ENCODE measurements around the gene PRKRIP1.
"Not testable (repeated sequence)": the region's sequence is repeated elsewhere in the genome, so short reads cannot be mapped to it uniquely, and the experiment has no call there.

PRKRIP1 gene

GRCh38 chr7:102404005-102404861 is 8.1 kb downstream of the PRKRIP1 start:
- no peak for DNase-seq (ENCODE audit: low read depth)

- DNase-seq (ENCODE audit: low read depth), result not testable (repeated sequence)
These were observed 8.7 kb downstream of the PRKRIP1 start for GRCh38 chr7:102404862-102405188.

DNA sequence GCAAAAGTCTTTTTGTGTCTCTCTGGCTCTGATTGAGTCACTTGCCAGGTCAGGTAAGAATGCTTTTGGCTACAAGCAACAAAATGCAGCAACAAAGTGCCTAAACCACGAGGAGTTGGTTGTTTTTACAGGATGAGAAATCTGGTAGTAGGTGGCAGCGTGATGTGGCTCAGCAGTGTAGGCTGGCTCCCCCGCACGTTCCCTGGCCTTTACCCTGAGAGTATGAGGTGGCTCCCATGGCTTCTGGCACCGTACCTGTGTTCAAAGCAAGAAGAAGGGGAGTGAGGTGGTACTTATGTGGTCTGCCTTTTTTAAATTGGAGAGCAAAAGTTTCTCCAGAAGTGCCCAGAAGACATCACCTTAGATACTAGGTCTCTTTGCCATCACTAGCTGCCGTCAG is 11.7 kb downstream of the PRKRIP1 start:
- no peak for DNase-seq (ENCODE audit: low read depth)

DNA sequence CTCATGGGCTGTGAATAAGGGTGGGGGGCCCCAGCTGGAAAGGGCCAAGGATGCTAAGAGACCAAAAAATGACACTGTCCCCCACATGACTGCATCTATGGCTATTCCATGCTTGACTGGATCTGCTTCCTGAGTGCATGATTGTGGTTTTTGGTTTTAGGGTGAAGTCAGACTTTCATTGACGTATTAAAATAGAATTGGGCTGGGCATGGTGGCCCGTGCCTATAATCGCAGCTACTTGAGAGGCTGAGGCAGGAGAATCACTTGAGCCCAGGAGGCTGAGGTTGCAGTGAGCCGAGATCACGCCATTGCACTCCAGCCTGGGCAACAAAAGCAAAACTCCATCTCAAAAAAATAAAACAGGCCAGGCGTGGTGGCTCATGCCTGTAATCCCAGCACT is 12.4 kb downstream of the PRKRIP1 start:
- DNase-seq (ENCODE audit: low read depth), result not testable (repeated sequence)

DNA sequence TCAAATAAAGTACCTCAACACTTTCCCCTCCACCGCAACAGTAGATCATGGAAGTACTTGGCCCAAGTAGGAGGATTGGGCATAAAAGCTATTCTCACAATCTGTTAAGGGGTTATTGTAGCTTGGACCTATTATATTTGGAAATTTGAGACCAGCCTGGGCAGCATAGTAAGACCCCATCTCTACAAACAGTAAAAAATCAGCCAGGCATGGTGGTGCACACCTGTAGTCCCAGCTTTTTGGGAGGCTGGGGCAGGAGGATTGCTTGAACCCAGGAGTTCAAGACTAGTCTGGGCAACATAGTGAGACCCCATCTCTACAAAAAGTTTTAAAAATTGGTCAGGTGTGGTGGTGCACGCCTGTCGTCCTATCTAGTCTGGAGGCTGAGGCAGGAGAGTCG is 13.2 kb downstream of the PRKRIP1 start:
- no peak for DNase-seq (ENCODE audit: low read depth)

DNA sequence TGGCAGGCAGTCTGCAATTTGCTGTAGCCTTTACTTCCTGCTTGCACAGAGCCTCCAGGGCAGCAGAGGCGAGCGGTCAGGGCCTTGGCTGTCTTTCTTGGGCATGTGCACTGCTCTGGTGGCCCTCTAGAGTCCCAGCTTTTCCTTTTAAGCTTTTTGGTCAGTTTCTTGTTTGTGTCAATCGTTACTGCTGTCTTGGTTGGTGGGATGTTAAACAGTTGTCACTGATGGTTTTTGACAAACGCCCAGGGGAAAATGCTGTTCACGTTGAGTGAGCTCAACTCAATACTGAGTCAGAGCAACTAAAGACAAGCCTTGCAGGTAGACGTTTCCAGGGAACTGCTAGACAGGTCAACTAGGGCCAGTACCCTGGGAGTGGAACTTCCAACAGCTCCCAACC is 14.0 kb downstream of the PRKRIP1 start:
- no peak for DNase-seq (ENCODE audit: low read depth)

DNA sequence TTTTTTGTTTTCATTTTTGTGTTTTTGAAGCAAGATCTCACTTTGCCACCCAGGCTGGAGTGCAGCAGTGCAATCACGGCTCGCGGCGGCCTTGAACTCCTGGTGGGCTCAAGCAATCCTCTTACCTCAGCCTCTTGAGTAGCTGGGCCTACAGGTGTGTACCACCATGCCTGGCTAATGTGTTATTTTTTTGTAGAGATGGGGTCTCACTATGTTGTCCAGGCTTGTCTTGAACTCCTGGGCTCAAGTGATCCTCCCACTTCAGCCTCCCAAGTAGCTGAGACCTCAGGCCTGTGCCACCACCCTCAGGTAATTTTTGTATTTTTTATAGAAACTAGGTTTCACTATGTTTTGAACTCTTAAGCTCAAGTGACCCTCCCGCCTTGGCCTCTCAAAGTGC is 14.8 kb downstream of the PRKRIP1 start:
- no peak for DNase-seq (ENCODE audit: low read depth)

GRCh38 chr7:102412548-102412947 is 16.4 kb downstream of the PRKRIP1 start:
- DNase-seq (ENCODE audit: low read depth), result no peak

- no peak for DNase-seq (ENCODE audit: low read depth)
These were observed 16.9 kb downstream of the PRKRIP1 start for GRCh38 chr7:102413091-102413490.

- DNase-seq (ENCODE audit: low read depth), result no peak
These were observed 17.4 kb downstream of the PRKRIP1 start for GRCh38 chr7:102413611-102414010.

DNA sequence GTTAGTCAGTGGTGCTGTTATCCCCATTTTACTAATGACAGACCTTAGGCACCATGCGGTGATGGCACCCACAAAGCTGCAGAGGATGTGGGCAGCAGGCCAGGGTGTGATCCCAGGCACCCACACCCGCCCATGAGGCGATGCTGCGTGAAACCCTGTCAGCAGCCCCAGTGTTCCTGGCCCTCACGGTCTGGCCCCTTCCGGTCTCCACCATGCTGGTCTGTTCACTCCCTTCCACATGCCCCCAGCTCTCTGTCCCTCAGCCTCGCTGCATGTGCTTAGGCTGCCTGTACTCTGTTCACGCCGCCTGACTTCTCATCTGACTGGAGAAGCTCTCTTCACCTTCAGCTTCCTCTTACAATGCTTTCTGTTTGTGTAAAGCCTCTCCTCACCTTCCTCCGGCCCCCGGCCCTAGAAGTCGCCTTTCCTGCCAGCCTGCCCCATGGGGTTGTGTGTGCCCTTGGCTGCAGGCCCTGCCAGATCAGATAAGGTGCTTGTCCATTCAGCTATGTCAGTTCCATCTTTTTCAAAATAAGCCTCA is 19.6 kb downstream of the PRKRIP1 start:
- no peak for DNase-seq (ENCODE audit: low read depth)

DNA sequence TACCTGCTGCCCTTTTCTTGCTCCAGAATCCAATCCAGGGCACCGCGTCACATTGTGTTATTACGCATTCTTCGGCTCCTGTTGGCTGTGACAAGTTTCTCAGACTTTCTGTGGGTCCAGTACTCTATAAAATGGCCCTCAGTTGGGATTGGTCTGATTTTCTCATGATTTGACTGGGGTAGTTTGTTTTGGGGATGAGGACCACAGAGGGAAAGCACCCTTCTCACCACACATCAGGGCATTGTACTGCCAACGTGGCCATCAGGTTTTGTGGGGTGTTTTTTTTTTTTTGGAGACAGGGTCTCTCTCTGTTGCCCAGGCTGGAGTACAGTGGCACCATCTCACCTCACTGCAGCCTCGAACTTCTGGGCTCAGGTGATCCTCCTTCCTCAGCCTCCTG is 20.2 kb downstream of the PRKRIP1 start:
- no peak for DNase-seq (ENCODE audit: low read depth)

- DNase-seq (ENCODE audit: low read depth), result peak; percentile 24
These were observed 20.9 kb downstream of the PRKRIP1 start for GRCh38 chr7:102417105-102417504.

- DNase-seq (ENCODE audit: low read depth), result no peak
These were observed 22.4 kb downstream of the PRKRIP1 start for GRCh38 chr7:102418592-102418991.

DNA sequence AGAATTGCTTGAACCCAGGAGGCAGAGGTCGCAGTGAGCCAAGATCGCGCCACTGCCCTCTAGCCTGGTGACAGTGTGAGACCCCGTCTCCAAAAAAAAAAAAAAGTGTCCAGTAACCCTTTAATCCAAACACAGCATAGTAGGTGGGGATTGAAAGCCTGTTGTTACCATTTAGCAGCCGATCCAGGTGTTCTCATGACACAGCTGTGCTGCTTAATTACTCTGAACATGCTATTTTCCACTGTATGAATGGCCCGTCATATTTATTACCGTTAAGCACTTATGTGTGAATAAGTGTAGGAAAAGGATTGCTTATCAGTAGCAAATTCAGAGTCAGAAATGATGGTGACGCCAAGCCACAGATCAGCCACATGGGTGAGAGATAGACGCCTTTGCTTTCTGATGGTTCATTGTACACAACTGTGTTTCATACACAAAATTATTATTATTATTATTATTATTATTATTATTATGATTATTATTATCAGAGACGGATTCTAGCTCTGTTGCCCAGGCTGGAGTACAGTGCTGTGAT is 25.6 kb downstream of the PRKRIP1 start:
- DNase-seq (ENCODE audit: low read depth), result no peak

DNA sequence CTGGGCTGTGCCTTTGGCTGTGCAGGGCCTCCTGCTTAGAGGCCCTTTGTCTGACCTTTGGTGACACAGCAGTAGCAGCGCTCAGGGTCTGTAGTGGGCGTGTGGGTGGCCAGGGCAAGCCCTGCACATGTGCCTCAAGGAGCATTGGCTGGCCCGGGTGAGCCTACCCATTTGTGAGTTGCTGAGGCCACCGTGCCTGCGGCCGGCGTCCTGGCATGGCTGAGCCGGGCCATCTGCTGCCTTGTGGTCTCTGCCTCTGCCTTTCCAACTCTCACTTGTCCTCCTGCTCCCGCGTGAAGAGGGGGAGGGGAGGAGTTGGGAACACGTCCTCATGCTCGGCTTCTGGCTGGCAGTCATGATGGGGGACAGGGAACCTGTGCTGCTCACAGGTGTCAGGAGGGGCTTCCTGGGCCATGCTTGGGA is 28.0 kb downstream of the PRKRIP1 start:
- no peak for DNase-seq (ENCODE audit: low read depth)

- DNase-seq (ENCODE audit: low read depth), result no peak
These were observed 28.6 kb downstream of the PRKRIP1 start for GRCh38 chr7:102424787-102425218.

- peak; percentile 82 for DNase-seq (ENCODE audit: low read depth)
These were observed 29.6 kb downstream of the PRKRIP1 start for GRCh38 chr7:102425639-102426267.

GRCh38 chr7:102426268-102427018 is 30.3 kb downstream of the PRKRIP1 start:
- DNase-seq (ENCODE audit: low read depth), result peak; percentile 49

- DNase-seq (ENCODE audit: low read depth), result no peak
These were observed 30.8 kb downstream of the PRKRIP1 start for GRCh38 chr7:102427019-102427405.

DNA sequence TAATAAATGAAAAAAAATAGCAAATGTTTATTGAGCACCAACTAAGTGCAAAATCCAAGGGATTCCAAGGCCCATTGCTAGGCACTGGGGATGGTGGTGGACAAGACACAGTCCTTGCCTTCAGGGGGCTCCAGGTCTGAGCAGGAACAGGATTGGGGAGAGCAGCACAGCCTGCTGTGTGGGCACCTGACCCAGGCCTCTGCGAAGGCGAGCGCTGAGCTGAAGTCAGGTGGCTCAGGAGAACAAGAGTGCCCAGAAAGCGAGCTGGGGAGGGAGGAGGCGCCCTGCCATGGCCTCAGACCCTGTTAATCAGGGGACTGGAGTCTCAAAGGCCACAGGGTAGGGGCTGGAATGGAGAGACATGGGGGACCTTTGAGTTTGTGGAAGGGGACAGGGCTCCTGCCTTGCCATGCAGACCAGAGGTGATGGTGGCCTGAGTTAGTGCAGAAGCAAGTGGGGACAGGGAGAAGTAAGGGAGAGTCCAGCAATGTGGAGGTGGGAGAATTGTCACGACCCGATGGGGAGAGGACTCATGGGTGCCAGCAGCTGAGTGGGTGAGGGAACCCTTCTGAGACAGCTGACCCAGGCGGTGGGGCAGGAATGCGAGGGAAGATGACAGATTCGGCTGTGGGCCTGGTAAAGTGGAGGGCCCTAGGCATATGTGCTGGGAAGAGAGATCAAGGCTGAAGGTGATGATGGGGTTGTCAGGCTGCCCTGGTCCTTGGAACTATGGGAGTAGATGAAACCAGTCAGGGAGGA is 33.2 kb downstream of the PRKRIP1 start:
- DNase-seq (ENCODE audit: low read depth), result no peak

Data from T-helper 22 cell (primary cell).